Lower leg skin (tissue), 3 donors: ENCODE results near the gene DRAP1.

ENCODE experiments used
- CTCF ChIP-seq, 3 donors: fragments of 450-650 bp; IDR thresholded peaks; one replicate each; pipeline ENCODE4 v1.5.1; 2016; ENCODE audit warnings: antibody characterized with exemption in 3 of 3, mild to moderate bottlenecking in 3 of 3, moderate library complexity in 2 of 3
- POLR2A ChIP-seq, 2 donors: fragments of 450-650 bp; IDR thresholded peaks; one replicate each; pipeline ENCODE4 v1.6.1; 2016 to 2017; ENCODE audit warnings: antibody characterized with exemption in 2 of 2, mild to moderate bottlenecking in 1 of 2, moderate library complexity in 1 of 2

- TF ChIP-seq CTCF (IDR thresholded peaks at IDR 0.05) (no peak), POLR2A (IDR thresholded peaks at IDR 0.05) (no peak)
These were observed 36.0 kb upstream of the DRAP1 start for GRCh38 chr11:65883058-65883761.
